Loucy (cell line): ENCODE results near the gene ARL5B.

Experiments
- EZH2phosphoT487 ChIP-seq: fragments of 200-600 bp; IDR thresholded peaks from 2 replicates; pipeline ENCODE4 v1.6.1; 2018; ENCODE audit warnings: antibody characterized with exemption, mild to moderate bottlenecking, moderate library complexity, borderline replicate concordance
- TF ChIP-seq, protein P1 (sequence below): fragments of 200-600 bp; sonication (generic); conservative IDR thresholded peaks from 2 replicates; pipeline ENCODE4 v1.5.1; 2014; ENCODE audit warnings: mild to moderate bottlenecking, antibody characterized with exemption, low read length

DNA sequence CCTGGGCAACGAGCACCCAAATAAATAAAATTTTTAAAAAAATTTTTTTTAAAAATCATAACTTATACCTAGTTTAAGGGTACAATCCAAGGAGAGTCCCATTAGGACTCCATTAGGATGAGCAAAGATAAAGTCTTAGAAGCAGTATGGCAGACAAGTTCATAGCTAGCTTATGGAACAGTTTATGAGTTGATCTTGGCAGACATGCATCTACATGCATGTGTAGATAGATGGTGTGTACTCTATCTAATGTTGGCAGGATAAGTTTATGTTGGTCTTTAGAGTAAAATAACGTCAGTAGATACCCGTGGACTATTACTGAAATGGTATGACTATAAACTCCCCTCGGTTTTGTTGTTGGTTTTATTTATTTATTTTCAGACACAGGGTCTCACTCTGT lies 48.1 kb upstream of the ARL5B start:
- TF ChIP-seq, protein P1, sequence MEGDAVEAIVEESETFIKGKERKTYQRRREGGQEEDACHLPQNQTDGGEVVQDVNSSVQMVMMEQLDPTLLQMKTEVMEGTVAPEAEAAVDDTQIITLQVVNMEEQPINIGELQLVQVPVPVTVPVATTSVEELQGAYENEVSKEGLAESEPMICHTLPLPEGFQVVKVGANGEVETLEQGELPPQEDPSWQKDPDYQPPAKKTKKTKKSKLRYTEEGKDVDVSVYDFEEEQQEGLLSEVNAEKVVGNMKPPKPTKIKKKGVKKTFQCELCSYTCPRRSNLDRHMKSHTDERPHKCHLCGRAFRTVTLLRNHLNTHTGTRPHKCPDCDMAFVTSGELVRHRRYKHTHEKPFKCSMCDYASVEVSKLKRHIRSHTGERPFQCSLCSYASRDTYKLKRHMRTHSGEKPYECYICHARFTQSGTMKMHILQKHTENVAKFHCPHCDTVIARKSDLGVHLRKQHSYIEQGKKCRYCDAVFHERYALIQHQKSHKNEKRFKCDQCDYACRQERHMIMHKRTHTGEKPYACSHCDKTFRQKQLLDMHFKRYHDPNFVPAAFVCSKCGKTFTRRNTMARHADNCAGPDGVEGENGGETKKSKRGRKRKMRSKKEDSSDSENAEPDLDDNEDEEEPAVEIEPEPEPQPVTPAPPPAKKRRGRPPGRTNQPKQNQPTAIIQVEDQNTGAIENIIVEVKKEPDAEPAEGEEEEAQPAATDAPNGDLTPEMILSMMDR: no peak
- TF ChIP-seq EZH2phosphoT487: no peak
